H9 (cell line): ENCODE results near the gene KDM3A. TPM values are rescaled to one million over a fixed set of nuclear protein-coding genes. Genes with fewer than 3 reads are reported as not detected.

Experiments
- DNase-seq: peaks from one replicate; pipeline ENCODE4 v3.0.0-alpha.2; 2017
- H2AFZ ChIP-seq: one replicate; pipeline ENCODE4 v1.6.1; 2013; ENCODE audit warnings: mild to moderate bottlenecking, low read length, control low read depth, moderate library complexity
- H2AK5ac ChIP-seq: 2 replicates; pipeline ENCODE4 v1.6.1; 2013; ENCODE audit warnings: low read length, control low read depth, mixed read lengths; ENCODE audit not compliant: insufficient read length
- H2BK120ac ChIP-seq: one replicate; pipeline ENCODE4 v1.6.1; 2013; ENCODE audit warnings: low read depth, mild to moderate bottlenecking, low read length, control low read depth, inconsistent platforms; ENCODE audit not compliant: poor library complexity, severe bottlenecking
- H2BK12ac ChIP-seq: 2 replicates; pipeline ENCODE4 v1.6.1; 2013; ENCODE audit warnings: low read length, control low read depth, mixed read lengths, low read depth; ENCODE audit not compliant: insufficient read length
- H2BK15ac ChIP-seq: 2 replicates; pipeline ENCODE4 v1.6.1; 2013; ENCODE audit warnings: low read depth, low read length, control low read depth
- H2BK20ac ChIP-seq: one replicate; pipeline ENCODE4 v1.6.1; 2013; ENCODE audit warnings: low read depth, mild to moderate bottlenecking, low read length, control low read depth, inconsistent platforms; ENCODE audit not compliant: poor library complexity, severe bottlenecking
- H2BK5ac ChIP-seq: 2 replicates; pipeline ENCODE4 v1.6.1; 2013; ENCODE audit warnings: low read length, control low read depth, mixed read lengths; ENCODE audit not compliant: insufficient read length
- H3K14ac ChIP-seq: 2 replicates; pipeline ENCODE4 v1.6.1; 2013; ENCODE audit warnings: low read length, control low read depth; ENCODE audit not compliant: insufficient read depth
- H3K18ac ChIP-seq: 2 replicates; pipeline ENCODE4 v1.6.1; 2013; ENCODE audit warnings: low read depth, mild to moderate bottlenecking, mixed read lengths, low read length, control low read depth; ENCODE audit not compliant: insufficient read length
- H3K23ac ChIP-seq: 2 replicates; pipeline ENCODE4 v1.6.1; 2013; ENCODE audit warnings: low read length, control low read depth, mixed read lengths, low read depth; ENCODE audit not compliant: insufficient read length
- H3K23me2 ChIP-seq: 2 replicates; pipeline ENCODE4 v1.6.1; 2013; ENCODE audit warnings: low read depth, mild to moderate bottlenecking, mixed read lengths, low read length, control low read depth; ENCODE audit not compliant: insufficient read length, poor library complexity, severe bottlenecking
- H3K27ac ChIP-seq: 2 replicates; pipeline ENCODE4 v1.5.1; 2013; ENCODE audit warnings: low read length, control low read depth, mixed read lengths, low read depth; ENCODE audit not compliant: insufficient read length
- H3K27me3 ChIP-seq: 2 replicates; pipeline ENCODE4 v1.6.1; 2013; ENCODE audit warnings: low read length, control low read depth, inconsistent platforms; ENCODE audit not compliant: insufficient read depth
- H3K4ac ChIP-seq: 2 replicates; pipeline ENCODE4 v1.6.1; 2013; ENCODE audit warnings: low read depth, mild to moderate bottlenecking, control low read depth, inconsistent platforms, low read length, moderate library complexity
- H3K4me1 ChIP-seq: 2 replicates; pipeline ENCODE4 v1.6.1; 2013; ENCODE audit warnings: low read length, control low read depth, inconsistent platforms; ENCODE audit not compliant: insufficient read depth
- H3K4me2 ChIP-seq: 2 replicates; pipeline ENCODE4 v1.6.1; 2013; ENCODE audit warnings: low read length, control low read depth, mixed read lengths; ENCODE audit not compliant: insufficient read length, insufficient read depth
- H3K56ac ChIP-seq: 2 replicates; pipeline ENCODE4 v1.6.1; 2013; ENCODE audit warnings: low read depth, mild to moderate bottlenecking, mixed read lengths, low read length, control low read depth; ENCODE audit not compliant: insufficient read length
- H3K79me1 ChIP-seq: 2 replicates; pipeline ENCODE4 v1.6.1; 2013; ENCODE audit warnings: low read depth, mild to moderate bottlenecking, moderate library complexity, low read length, control low read depth, inconsistent platforms; ENCODE audit not compliant: insufficient read depth, poor library complexity, severe bottlenecking
- H3K79me2 ChIP-seq: 2 replicates; pipeline ENCODE4 v1.6.1; 2013; ENCODE audit warnings: low read length, control low read depth, inconsistent platforms; ENCODE audit not compliant: insufficient read depth
- H3K9ac ChIP-seq: 2 replicates; pipeline ENCODE4 v1.6.1; 2013; ENCODE audit warnings: low read length, control low read depth, mixed read lengths; ENCODE audit not compliant: insufficient read length; ENCODE audit errors: extremely low read depth
- H3K9me3 ChIP-seq: one replicate; pipeline ENCODE4 v1.6.1; 2013; ENCODE audit warnings: low read depth, low read length, inconsistent platforms; ENCODE audit not compliant: control insufficient read depth
- H3T11ph ChIP-seq: one replicate; pipeline ENCODE4 v1.6.1; 2013; ENCODE audit warnings: mild to moderate bottlenecking, low read length, control low read depth, inconsistent platforms
- H4K20me1 ChIP-seq: one replicate; pipeline ENCODE4 v1.6.1; 2013; ENCODE audit not compliant: control insufficient read depth, insufficient read length, insufficient read depth
- H4K5ac ChIP-seq: 2 replicates; pipeline ENCODE4 v1.6.1; 2013; ENCODE audit warnings: low read depth, mild to moderate bottlenecking, mixed read lengths, low read length, control low read depth; ENCODE audit not compliant: insufficient read length
- H4K8ac ChIP-seq: replicated peaks from 2 replicates; pipeline ENCODE4 v1.6.1; 2013; ENCODE audit warnings: low read length, control low read depth, mixed read lengths, low read depth; ENCODE audit not compliant: insufficient read length
- H4K91ac ChIP-seq: 2 replicates; pipeline ENCODE4 v1.6.1; 2013; ENCODE audit warnings: low read depth, mild to moderate bottlenecking, moderate library complexity, mixed read lengths, low read length, control low read depth; ENCODE audit not compliant: insufficient read length
- H3K27ac Mint-ChIP-seq, 3 experiments: 2 replicates in 2 of 3; 3 replicates in 1 of 3; pipeline ENCODE4 v1.8.0; 2020 to 2021; ENCODE audit warnings: mixed read lengths in 3 of 3, mild to moderate bottlenecking in 1 of 3, moderate library complexity in 1 of 3
- H3K27me3 Mint-ChIP-seq: 2 replicates; pipeline ENCODE4 v1.8.0; 2021; ENCODE audit warnings: low read depth, mild to moderate bottlenecking, moderate library complexity, mixed read lengths
- H3K36me3 Mint-ChIP-seq, 3 experiments: 2 replicates in 2 of 3; 3 replicates in 1 of 3; pipeline ENCODE4 v1.8.0; 2020 to 2021; ENCODE audit warnings: low read depth in 3 of 3, mixed read lengths in 3 of 3; ENCODE audit not compliant: insufficient read depth in 1 of 3
- H3K4me1 Mint-ChIP-seq, 2 experiments: 2 replicates each; pipeline ENCODE4 v1.8.0; 2020; ENCODE audit warnings: mixed read lengths in 2 of 2
- H3K4me3 Mint-ChIP-seq, 2 experiments: 2 replicates in 1 of 2; 3 replicates in 1 of 2; pipeline ENCODE4 v1.8.0; 2020 to 2021; ENCODE audit warnings: mild to moderate bottlenecking in 2 of 2, mixed read lengths in 2 of 2, moderate library complexity in 1 of 2
- H3K9me3 Mint-ChIP-seq, 2 experiments: 2 replicates in 1 of 2; 3 replicates in 1 of 2; pipeline ENCODE4 v1.8.0; 2020; ENCODE audit warnings: mild to moderate bottlenecking in 2 of 2, mixed read lengths in 2 of 2, moderate library complexity in 1 of 2
- WGBS: extraction: QIAGEN DNeasy Blood & Tissue Kit; methylation state at CpG from one replicate; pipeline ENCODE4 v1.1.7; 2013; ENCODE audit warnings: missing lambda C conversion rate, low lambda C conversion rate, mixed read lengths; ENCODE audit not compliant: insufficient read length; ENCODE audit errors: extremely low coverage; 5-methylcytosine and 5-hydroxymethylcytosine counted together
- total RNA-seq: library from RNA; stranded (reverse); gene quantifications from 2 replicates; pipeline ENCODE4 v1.2.1, GENCODE V29; 2021
- TF ChIP-seq, protein P1 (sequence below): fragments of 200-600 bp; sonication (generic); conservative IDR thresholded peaks from 3 replicates; pipeline ENCODE4 v1.8.0; 2021; ENCODE audit warnings: antibody characterized with exemption, mild to moderate bottlenecking

KDM3A gene
- total RNA-seq, 1 experiment from 2014 or later, result 28.1 TPM

DNA sequence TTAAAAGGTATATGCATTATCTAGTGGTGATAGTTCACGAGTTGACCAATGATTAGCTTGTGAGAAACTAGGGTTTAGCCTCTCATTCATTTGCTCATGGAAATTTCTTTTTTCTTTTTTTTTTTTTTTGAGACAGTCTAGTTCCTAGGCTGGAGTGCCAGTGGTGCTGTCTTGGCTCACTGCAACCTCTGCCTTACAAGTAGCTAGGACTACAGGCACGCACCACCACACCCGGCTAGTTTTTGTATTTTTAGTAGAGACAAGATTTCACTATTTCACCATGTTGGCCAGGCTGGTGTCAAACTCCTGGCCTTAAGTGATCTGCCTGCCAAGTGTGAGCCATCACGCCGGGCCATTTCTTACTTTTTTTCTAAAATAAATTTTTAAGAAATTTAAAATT is 14.0 kb downstream of the KDM3A start:
- Histone ChIP-seq H3K4me2 (no peak overlapping the region), H3K14ac (no peak overlapping the region), H3K79me2 (no peaks in the 10 kb centered on the region), H4K8ac (no peak overlapping the region), H2BK5ac (no peak overlapping the region), H3K27me3 (no peaks in the 10 kb centered on the region), H2AFZ (no peak overlapping the region), H2BK12ac (no peak overlapping the region), H3K4me1 (no peaks in the 10 kb centered on the region), H3K79me1 (no peaks in the 10 kb centered on the region), H3K9me3 (no peaks in the 10 kb centered on the region), H4K20me1 (no peaks in the 10 kb centered on the region), H3K56ac (no peak overlapping the region), H3T11ph (no peak overlapping the region), H3K23ac (no peak overlapping the region), H3K23me2 (no peaks in the 10 kb centered on the region), H2BK20ac (no peak overlapping the region), H4K5ac (no peak overlapping the region), H2AK5ac (no peak overlapping the region), H4K91ac (no peak overlapping the region), H3K4ac (no peak overlapping the region), H3K27ac (no peak overlapping the region), H3K18ac (no peak overlapping the region), H3K9ac (no peak overlapping the region), H2BK15ac (no peak overlapping the region), H2BK120ac (no peak overlapping the region)
- Mint-ChIP-seq H3K27ac (no peak overlapping the region), H3K27me3 (no peaks in the 10 kb centered on the region), H3K4me3 (no peak overlapping the region), H3K36me3 (peaks cover 23 to 81% (median 77%) of the 10 kb centered on the region in 3 experiments; a peak in 6 of 7 replicates), H3K9me3 (no peaks in the 10 kb centered on the region; a peak in 1 of 5 replicates), H3K4me1 (no peaks in the 10 kb centered on the region)
- TF ChIP-seq, protein P1, sequence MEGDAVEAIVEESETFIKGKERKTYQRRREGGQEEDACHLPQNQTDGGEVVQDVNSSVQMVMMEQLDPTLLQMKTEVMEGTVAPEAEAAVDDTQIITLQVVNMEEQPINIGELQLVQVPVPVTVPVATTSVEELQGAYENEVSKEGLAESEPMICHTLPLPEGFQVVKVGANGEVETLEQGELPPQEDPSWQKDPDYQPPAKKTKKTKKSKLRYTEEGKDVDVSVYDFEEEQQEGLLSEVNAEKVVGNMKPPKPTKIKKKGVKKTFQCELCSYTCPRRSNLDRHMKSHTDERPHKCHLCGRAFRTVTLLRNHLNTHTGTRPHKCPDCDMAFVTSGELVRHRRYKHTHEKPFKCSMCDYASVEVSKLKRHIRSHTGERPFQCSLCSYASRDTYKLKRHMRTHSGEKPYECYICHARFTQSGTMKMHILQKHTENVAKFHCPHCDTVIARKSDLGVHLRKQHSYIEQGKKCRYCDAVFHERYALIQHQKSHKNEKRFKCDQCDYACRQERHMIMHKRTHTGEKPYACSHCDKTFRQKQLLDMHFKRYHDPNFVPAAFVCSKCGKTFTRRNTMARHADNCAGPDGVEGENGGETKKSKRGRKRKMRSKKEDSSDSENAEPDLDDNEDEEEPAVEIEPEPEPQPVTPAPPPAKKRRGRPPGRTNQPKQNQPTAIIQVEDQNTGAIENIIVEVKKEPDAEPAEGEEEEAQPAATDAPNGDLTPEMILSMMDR, result no peak
- no peak for DNase-seq
- WGBS, result no CpG with 5 or more reads among the region's 5 CpGs
